Thyroid gland (tissue), 4 donors: Measurements from ENCODE around the gene PTBP1. TPM values are rescaled to one million over a fixed set of nuclear protein-coding genes. Genes with fewer than 3 reads are reported as not detected.

Source experiments
- DNase-seq, 2 donors: peaks; one replicate each; pipeline ENCODE4 v3.0.0-alpha.2; 2019
- H3K27ac ChIP-seq, 3 donors: fragments of 200-600 bp; sonication (generic); 1 replicate in 2 of 3; 2 replicates in 1 of 3; pipeline ENCODE4 v1.5.1; 2016 to 2019; ENCODE audit warnings: mild to moderate bottlenecking in 1 of 3, moderate library complexity in 1 of 3
- H3K27me3 ChIP-seq: fragments of 200-600 bp; sonication (generic); one replicate; pipeline ENCODE4 v1.5.1; 2019
- H3K36me3 ChIP-seq, 2 donors: fragments of 200-600 bp; sonication (generic); one replicate each; pipeline ENCODE4 v1.5.1; 2016 to 2019
- H3K4me1 ChIP-seq, 2 donors: fragments of 200-600 bp; sonication (generic); one replicate each; pipeline ENCODE4 v1.5.1; 2017 to 2019
- H3K4me3 ChIP-seq, 3 donors: fragments of 200-600 bp; sonication (generic); replicated peaks in 1 of 3; 1 replicate in 2 of 3; 2 replicates in 1 of 3; pipeline ENCODE4 v1.5.1; 2016; ENCODE audit warnings: mild to moderate bottlenecking in 1 of 3
- H3K9me3 ChIP-seq: fragments of 200-600 bp; sonication (generic); one replicate; pipeline ENCODE4 v1.5.1; 2017
- CTCF ChIP-seq, 6 experiments: fragments of 200-600 bp in 3 of 6; fragments of 450-650 bp in 3 of 6; sonication (generic) in 3 of 6; IDR thresholded peaks; one replicate each; pipeline ENCODE4 v1.5.1; 2016 to 2019; ENCODE audit warnings: antibody characterized with exemption in 6 of 6, mild to moderate bottlenecking in 2 of 6, inconsistent platforms in 1 of 6, moderate library complexity in 1 of 6
- POLR2A ChIP-seq, 2 donors: fragments of 450-650 bp; IDR thresholded peaks; one replicate each; pipeline ENCODE4 v1.6.1; 2017; ENCODE audit warnings: antibody characterized with exemption in 2 of 2, mild to moderate bottlenecking in 2 of 2, moderate library complexity in 1 of 2
- WGBS, 2 donors: methylation state at CpG; one replicate each; pipeline ENCODE4 v1.1.5; 2017; 5-methylcytosine and 5-hydroxymethylcytosine counted together
- intact Hi-C: fragments of 100-400 bp; cut with DNase I; formaldehyde crosslinking; loops from one replicate; pipeline ENCODE4 v1.15.1; 2023
- total RNA-seq, 4 donors: library from RNA; depleted of rRNA; stranded (reverse); fragments of >200 nt; gene quantifications; one replicate each; pipeline ENCODE4 v1.2.3, GENCODE V29; 2016

The PTBP1 gene
- total RNA-seq, 4 donors from 2014 or later: 161 to 277 (median 199) TPM

- Histone ChIP-seq H3K4me3 (peak overlapping the region; percentile 33 to 100 (median 96)), H3K9me3 (no peaks in the 10 kb centered on the region), H3K27me3 (no peaks in the 10 kb centered on the region), H3K27ac (peak overlapping the region; percentile 94 to 96 (median 94)), H3K4me1 (peaks cover 47 to 51% of the 10 kb centered on the region in 2 donors), H3K36me3 (no peaks in the 10 kb centered on the region)
- peak; percentile 84 to 89 for DNase-seq
- intact Hi-C loops: no loop called here
- 0 to 10% methylated on average over 1 to 2 of the region's 129 CpGs for WGBS, 2 donors
- TF ChIP-seq CTCF (IDR thresholded peaks at IDR 0.05) (no peak), POLR2A (IDR thresholded peaks at IDR 0.05) (peak in 1 of 2 donors; percentile 0)
These were observed 519 bp downstream of the PTBP1 start for GRCh38 chr19:797528-798414.

GRCh38 chr19:798415-799075, 1.3 kb downstream of the PTBP1 start:
- WGBS, 2 donors: 0 to 1% methylated on average over 27 to 44 of the region's 44 CpGs
- Histone ChIP-seq H3K9me3 (no peaks in the 10 kb centered on the region), H3K27ac (peak overlapping the region; percentile 93 to 96 (median 94)), H3K36me3 (peaks cover 0 to under 1% of the 10 kb centered on the region in 2 donors), H3K4me1 (peaks cover 49 to 59% of the 10 kb centered on the region in 2 donors), H3K27me3 (no peaks in the 10 kb centered on the region), H3K4me3 (peak overlapping the region in 2 of 3 donors; percentile 96 to 100)
- TF ChIP-seq POLR2A (IDR thresholded peaks at IDR 0.05) (no peak), CTCF (IDR thresholded peaks at IDR 0.05) (no peak)
- no peak for DNase-seq
- intact Hi-C loops: no loop called here

- Histone ChIP-seq H3K36me3 (peaks cover 7 to 8% of the 10 kb centered on the region in 2 donors), H3K4me1 (peaks cover 49 to 59% of the 10 kb centered on the region in 2 donors), H3K27ac (peak overlapping the region; percentile 93 to 96 (median 94)), H3K4me3 (peak overlapping the region in 2 of 3 donors; percentile 96 to 100), H3K27me3 (no peaks in the 10 kb centered on the region), H3K9me3 (no peaks in the 10 kb centered on the region)
- intact Hi-C loops: no loop called here
- DNase-seq: peak; percentile 66 to 70
- peak in 2 of 6 experiments; percentile 9 to 29 for TF ChIP-seq CTCF (IDR thresholded peaks at IDR 0.05)
- TF ChIP-seq POLR2A (IDR thresholded peaks at IDR 0.05): no peak
- 3 to 8% methylated on average over 23 to 25 of the region's 28 CpGs for WGBS, 2 donors
These were observed 2.0 kb downstream of the PTBP1 start for GRCh38 chr19:799076-799881.

- H3K9me3 ChIP-seq: no peaks in the 10 kb centered on the region
- H3K4me3 ChIP-seq: peak overlapping the region in 1 of 3 donors; percentile 20
- H3K4me1 ChIP-seq: peaks cover 49 to 59% of the 10 kb centered on the region in 2 donors
- H3K36me3 ChIP-seq: peaks cover 19 to 20% of the 10 kb centered on the region in 2 donors
- H3K27ac ChIP-seq: peak overlapping the region; percentile 93 to 96 (median 94)
- TF ChIP-seq POLR2A (IDR thresholded peaks at IDR 0.05): peak in 1 of 2 donors; percentile 62
- no peak for TF ChIP-seq CTCF (IDR thresholded peaks at IDR 0.05)
- intact Hi-C loops: no loop called here
- H3K27me3 ChIP-seq: no peaks in the 10 kb centered on the region
- peak; percentile 86 to 90 for DNase-seq
- 14 to 17% methylated on average over 12 to 14 of the region's 17 CpGs for WGBS, 2 donors
These were observed 3.2 kb downstream of the PTBP1 start for GRCh38 chr19:800360-801029.
